Psoas muscle (tissue), 8 donors: ENCODE results near the gene CCDC92B. TPM values are rescaled to one million over a fixed set of nuclear protein-coding genes. Genes with fewer than 3 reads are reported as not detected.

Experiments used
- ATAC-seq, 4 donors: fragments of 200-7000 bp; cut with Tn5 transposase; one replicate each; pipeline ENCODE4 v1.9.1; 2020; ENCODE audit warnings: moderate library complexity in 3 of 4, mild to moderate bottlenecking in 2 of 4
- DNase-seq, 2 donors: peaks; one replicate each; pipeline ENCODE4 v3.0.0-alpha.2; 2020
- H3K27ac ChIP-seq: fragments of 200-600 bp; one replicate; pipeline ENCODE4 v1.8.0; 2022
- H3K27me3 ChIP-seq, 3 donors: fragments of 200-600 bp in 1 of 3; one replicate each; pipeline versions ENCODE4 v1.6.1 to v1.8.0; 2013 to 2022; ENCODE audit warnings: low read length in 2 of 3, mild to moderate bottlenecking in 2 of 3, moderate library complexity in 1 of 3; ENCODE audit not compliant: insufficient read depth in 3 of 3
- H3K36me3 ChIP-seq, 2 donors: fragments of 200-600 bp in 1 of 2; one replicate each; pipeline versions ENCODE4 v1.6.1 to v1.8.0; 2013 to 2022; ENCODE audit warnings: low read depth in 1 of 2, mild to moderate bottlenecking in 1 of 2, moderate library complexity in 1 of 2; ENCODE audit not compliant: insufficient read depth in 1 of 2
- H3K4me1 ChIP-seq: fragments of 200-600 bp; one replicate; pipeline ENCODE4 v1.8.0; 2022
- H3K4me3 ChIP-seq: fragments of 200-600 bp; one replicate; pipeline ENCODE4 v1.8.0; 2022; ENCODE audit warnings: mild to moderate bottlenecking
- H3K9me3 ChIP-seq: fragments of 200-600 bp; one replicate; pipeline ENCODE4 v1.8.0; 2022
- CTCF ChIP-seq: fragments of 200-600 bp; IDR thresholded peaks from one replicate; pipeline ENCODE4 v1.8.0; 2022; ENCODE audit warnings: antibody characterized with exemption
- WGBS, 3 donors: extraction: QIAGEN DNeasy Blood & Tissue Kit; methylation state at CpG; one replicate each; pipeline versions ENCODE4 v1.1.6 to v1.1.7; 2013; 5-methylcytosine and 5-hydroxymethylcytosine counted together
- intact Hi-C, 2 donors: fragments of 100-400 bp; cut with DNase I; formaldehyde crosslinking; loops; one replicate each; pipeline versions ENCODE4 v1.11.0 to v1.14.2; 2022
- polyA plus RNA-seq, 3 donors: library from polyadenylated mRNA; stranded (reverse); fragments of 200-250 nt; gene quantifications; one replicate each; pipeline ENCODE4 v1.2.3, GENCODE V29; 2013
- total RNA-seq, 4 donors: library from RNA; stranded (reverse); fragmentation: NEBNext Ultra II Directional in 2 of 4; extraction: Animal tissue kit (Norgen Biotek cat#: 25700) in 2 of 4; gene quantifications; one replicate each; pipeline versions ENCODE4 v1.2.1 to v1.2.4, GENCODE V29; 2021 to 2023
- donor health status: healthy with polysubstance abuse.
- donor health status: DM: no; HTN: no; CAD: no; lungs with moderate emphysema.
- donor health status: Bipolar disorder and iron deficiency.
- donor health status: healthy.
- donor health status: DM: yes; HTN: yes; CAD: no.
- donor health status: DM: no; HTN: no; CAD: no.
- donor health status: DM: no; HTN: no; CAD: no.
- donor health status: DM: yes; HTN: yes; CAD: no.

The CCDC92B gene
- total and polyA plus RNA-seq, 7 donors, result 0.01 to 0.23 (median 0.07) TPM; not detected in 3

DNA sequence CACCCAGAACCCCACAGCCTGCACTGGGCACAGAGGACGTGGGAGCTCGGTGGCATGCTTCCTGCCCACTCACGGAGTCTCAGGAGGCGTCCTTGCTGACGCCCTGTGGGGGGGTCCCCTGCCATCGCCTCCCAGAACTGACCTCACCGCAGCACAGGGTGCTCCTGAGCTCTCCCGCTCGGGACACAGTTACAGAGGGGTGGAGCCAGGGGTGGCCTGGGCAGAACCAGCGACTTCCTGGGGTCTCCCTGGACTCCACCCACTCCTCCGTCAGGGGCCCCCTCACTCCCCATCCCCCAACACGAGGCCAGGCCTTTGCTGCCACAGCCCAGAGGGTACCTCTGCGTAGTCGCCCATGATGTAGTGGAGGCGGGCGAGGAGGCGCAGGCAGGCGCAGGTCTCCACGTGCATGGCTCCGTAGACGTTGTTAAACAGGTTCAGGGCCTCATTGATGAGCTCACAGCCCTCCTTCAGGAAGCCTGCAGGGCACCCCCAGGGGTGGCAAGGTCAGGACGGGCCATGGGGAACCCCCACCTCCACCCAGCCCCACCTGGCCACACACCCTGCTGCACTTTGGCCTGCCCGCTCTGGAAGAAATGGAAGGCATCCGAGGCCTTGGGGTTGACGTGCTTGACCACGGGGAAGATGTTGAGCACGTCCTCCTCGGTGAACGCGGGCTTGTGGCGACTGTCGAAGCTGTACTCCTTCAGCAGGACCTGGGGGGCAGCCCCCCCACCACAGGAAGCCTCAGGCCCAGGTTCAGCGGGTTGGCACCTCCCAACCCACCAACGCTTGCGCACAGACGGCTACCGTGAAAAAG lies 55.7 kb downstream of the CCDC92B start:
- ATAC-seq (no peak), DNase-seq (peak in 1 of 2 donors; percentile 65)
- Histone ChIP-seq H3K9me3 (no peaks in the 10 kb centered on the region), H3K27me3 (no peaks in the 10 kb centered on the region), H3K4me1 (peaks cover 6% of the 10 kb centered on the region), H3K36me3 (peaks cover 4 to 87% of the 10 kb centered on the region in 2 donors), H3K27ac (no peak overlapping the region), H3K4me3 (no peak overlapping the region)
- no peak for TF ChIP-seq CTCF
- intact Hi-C loops, result no loop called here
- 87 to 90% (median 87%) methylated on average over 34 to 37 of the region's 37 CpGs for WGBS, 3 donors

GRCh38 chr17:2692781-2693135 lies 56.7 kb downstream of the CCDC92B start:
- intact Hi-C loops, result no loop called here
- H3K4me1 ChIP-seq, result peaks cover 16% of the 10 kb centered on the region
- peaks cover 0 to 77% of the 10 kb centered on the region in 2 donors for H3K36me3 ChIP-seq
- no peak overlapping the region for H3K27ac ChIP-seq
- H3K4me3 ChIP-seq, result no peak overlapping the region
- DNase-seq (no peak), ATAC-seq (no peak)
- H3K27me3 ChIP-seq, result no peaks in the 10 kb centered on the region
- TF ChIP-seq CTCF, result no peak
- H3K9me3 ChIP-seq, result no peaks in the 10 kb centered on the region
- whole genome bisulfite sequencing, 3 donors, result 84 to 100% (median 90%) methylated on average over 4 to 14 of the region's 14 CpGs

- peaks cover 22% of the 10 kb centered on the region for H3K4me1 ChIP-seq
- DNase-seq (no peak), ATAC-seq (no peak)
- no peak overlapping the region for H3K27ac ChIP-seq
- no peaks in the 10 kb centered on the region for H3K9me3 ChIP-seq
- 82 to 89% (median 88%) methylated on average over 62 to 71 of the region's 71 CpGs for WGBS, 3 donors
- no peaks in the 10 kb centered on the region for H3K27me3 ChIP-seq
- no peak overlapping the region for H3K4me3 ChIP-seq
- intact Hi-C loops, result no loop called here
- no peak for TF ChIP-seq CTCF
- peaks cover 0 to 71% of the 10 kb centered on the region in 2 donors for H3K36me3 ChIP-seq
These were observed 57.3 kb downstream of the CCDC92B start for GRCh38 chr17:2691965-2692780.

GRCh38 chr17:2691069-2691871 lies 58.2 kb downstream of the CCDC92B start:
- H3K4me3 ChIP-seq, result no peak overlapping the region
- no peak overlapping the region for H3K27ac ChIP-seq
- H3K9me3 ChIP-seq, result no peaks in the 10 kb centered on the region
- peaks cover 0 to 62% of the 10 kb centered on the region in 2 donors for H3K36me3 ChIP-seq
- ATAC-seq (no peak), DNase-seq (no peak)
- intact Hi-C loops, result no loop called here
- WGBS, 3 donors, result 94 to 95% (median 94%) methylated on average over 50 to 62 of the region's 62 CpGs
- no peaks in the 10 kb centered on the region for H3K27me3 ChIP-seq
- TF ChIP-seq CTCF, result no peak
- peaks cover 31% of the 10 kb centered on the region for H3K4me1 ChIP-seq
